Stimulated activated CD8-positive, alpha-beta memory T cell treated with anti-CD3 and anti-CD28 coated beads, Interleukin-15, amount 100 ng/mL, for 4 hours (primary cell): Measurements from ENCODE around the gene TTLL10.
"Not testable (repeated sequence)": the region's sequence is repeated elsewhere in the genome, so short reads cannot be mapped to it uniquely, and the experiment has no call there.

ENCODE experiments used
- DNase-seq, 2 donors: peaks; one replicate each; pipeline ENCODE4 v3.0.0-alpha.2; 2020; ENCODE audit warnings: low read depth in 2 of 2

The TTLL10 gene

DNA sequence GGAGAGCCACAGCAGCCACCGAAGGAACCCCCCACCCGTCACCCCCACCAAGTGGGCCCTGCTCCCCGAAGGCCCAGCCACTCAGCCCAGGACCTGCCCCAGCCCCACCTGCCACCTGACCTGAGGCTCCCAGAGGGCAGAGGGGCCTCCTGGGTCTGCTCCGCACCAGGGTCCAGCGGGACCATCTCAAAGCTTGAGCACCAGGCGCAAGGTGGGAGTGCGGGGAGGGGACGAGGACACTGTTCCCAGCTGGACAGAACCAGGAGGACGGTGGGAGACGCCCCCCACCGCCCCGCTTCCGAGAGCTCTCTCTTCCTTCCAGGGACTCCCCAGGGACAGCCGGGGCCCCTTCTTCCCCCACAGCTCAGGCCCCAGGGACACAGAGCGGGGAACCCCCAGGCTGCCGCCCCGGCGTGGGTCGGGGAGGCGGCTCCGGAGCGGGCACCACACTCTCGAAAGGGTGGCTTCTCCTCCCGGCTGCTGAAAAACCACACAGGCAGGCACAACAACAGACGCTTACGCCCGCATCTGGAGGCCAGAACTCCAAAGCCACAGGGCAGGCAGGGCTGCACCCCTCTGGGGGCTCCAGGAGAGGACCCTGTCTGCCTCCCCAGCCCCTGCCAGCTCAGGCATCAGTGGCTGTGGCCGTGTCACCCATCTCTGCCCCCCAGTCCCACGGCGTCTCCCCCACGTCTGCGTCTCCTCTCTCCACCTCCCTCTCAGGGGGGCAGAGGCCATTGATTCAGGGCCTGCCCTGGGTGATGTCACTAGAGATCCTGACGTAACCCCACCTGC lies 1.9 kb upstream of the TTLL10 start:
- no peak for DNase-seq

GRCh38 chr1:1173061-1173792 lies 453 bp upstream of the TTLL10 start:
- DNase-seq = no peak

- no peak for DNase-seq
These were observed 1.8 kb downstream of the TTLL10 start for GRCh38 chr1:1175221-1176062.

DNA sequence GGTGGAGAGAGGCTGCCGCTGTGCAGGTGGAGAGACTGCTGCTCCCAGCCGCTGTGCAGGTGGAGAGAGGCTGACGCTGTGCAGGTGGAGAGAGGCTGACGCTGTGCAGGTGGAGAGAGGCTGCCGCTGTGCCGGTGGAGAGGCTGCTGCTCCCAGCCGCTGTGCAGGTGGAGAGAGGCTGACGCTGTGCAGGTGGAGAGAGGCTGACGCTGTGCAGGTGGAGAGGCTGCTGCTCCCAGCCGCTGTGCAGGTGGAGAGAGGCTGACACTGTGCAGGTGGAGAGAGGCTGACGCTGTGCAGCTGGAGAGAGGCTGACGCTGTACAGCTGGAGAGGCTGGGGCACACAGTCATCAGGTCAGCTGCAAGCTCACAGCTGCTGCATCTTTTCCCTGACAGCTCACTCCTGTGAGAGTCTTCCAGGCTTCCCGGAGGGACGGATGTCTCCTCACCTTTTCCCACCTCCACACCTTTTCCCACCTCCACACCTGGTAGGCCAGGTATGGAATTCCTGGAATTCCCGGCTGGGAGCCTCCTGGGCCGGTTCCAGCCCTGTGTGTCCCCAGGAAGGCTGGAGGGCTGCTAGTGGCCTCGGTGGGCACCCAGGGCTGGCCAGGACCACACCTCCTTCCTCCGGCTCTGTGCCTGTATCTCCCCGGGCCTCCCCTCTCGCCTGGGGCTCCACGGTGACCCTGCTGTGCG lies 2.5 kb downstream of the TTLL10 start:
- not testable (repeated sequence) for DNase-seq

DNA sequence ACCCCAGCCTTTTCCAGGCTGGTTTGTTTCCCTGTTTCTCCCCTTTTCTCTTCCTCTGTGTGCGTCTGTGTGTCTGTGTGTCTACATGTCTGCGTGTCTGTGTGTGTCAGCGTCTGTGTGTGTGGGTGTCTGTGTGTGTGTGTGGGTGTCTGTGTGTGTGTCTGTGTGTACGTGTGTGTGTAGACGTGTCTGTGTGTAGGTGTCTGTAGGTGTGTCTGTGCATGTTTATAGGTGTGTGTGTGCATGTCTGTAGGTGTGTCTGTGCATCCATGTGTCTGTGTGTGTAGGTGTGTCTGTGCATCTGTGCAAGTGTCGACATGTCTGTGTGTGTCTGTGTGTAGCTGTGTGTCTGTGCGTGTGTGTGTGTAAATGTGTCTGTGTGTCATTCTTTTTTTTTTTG lies 3.3 kb downstream of the TTLL10 start:
- DNase-seq = no peak

GRCh38 chr1:1177452-1178206 lies 3.9 kb downstream of the TTLL10 start:
- DNase-seq = no peak

GRCh38 chr1:1178794-1179331 lies 5.2 kb downstream of the TTLL10 start:
- DNase-seq = no peak

DNA sequence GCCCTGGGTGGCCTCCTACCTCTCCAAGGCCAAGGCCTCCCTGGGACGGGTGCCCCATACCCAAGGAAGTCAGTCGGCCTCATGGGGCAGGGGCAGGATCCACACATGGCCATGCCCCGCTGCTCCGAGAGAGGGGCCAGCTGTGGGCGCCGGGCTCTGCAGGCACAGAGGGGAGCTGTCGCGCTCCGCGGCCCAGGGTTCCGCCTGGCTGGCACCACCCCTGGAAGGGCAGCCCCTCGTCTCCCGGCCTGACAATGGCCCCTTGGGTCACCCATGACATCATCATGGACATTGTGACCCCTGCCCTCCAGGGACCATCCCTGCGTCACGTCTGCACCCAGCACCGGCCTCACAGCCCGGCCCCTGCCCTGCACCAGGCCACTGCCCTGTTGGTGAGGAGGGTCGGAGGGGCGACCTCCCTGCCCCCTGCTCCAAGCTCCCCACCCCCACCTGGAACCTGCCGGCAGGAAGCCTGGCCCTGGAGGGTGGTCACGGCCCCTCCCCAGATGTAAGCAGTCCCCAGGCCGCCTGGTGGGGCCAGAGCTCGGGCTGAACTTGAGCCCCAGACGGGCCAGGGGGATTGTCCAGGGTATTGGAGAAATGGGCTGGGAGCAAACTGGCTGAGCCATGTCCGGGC lies 5.8 kb downstream of the TTLL10 start:
- no peak for DNase-seq

DNA sequence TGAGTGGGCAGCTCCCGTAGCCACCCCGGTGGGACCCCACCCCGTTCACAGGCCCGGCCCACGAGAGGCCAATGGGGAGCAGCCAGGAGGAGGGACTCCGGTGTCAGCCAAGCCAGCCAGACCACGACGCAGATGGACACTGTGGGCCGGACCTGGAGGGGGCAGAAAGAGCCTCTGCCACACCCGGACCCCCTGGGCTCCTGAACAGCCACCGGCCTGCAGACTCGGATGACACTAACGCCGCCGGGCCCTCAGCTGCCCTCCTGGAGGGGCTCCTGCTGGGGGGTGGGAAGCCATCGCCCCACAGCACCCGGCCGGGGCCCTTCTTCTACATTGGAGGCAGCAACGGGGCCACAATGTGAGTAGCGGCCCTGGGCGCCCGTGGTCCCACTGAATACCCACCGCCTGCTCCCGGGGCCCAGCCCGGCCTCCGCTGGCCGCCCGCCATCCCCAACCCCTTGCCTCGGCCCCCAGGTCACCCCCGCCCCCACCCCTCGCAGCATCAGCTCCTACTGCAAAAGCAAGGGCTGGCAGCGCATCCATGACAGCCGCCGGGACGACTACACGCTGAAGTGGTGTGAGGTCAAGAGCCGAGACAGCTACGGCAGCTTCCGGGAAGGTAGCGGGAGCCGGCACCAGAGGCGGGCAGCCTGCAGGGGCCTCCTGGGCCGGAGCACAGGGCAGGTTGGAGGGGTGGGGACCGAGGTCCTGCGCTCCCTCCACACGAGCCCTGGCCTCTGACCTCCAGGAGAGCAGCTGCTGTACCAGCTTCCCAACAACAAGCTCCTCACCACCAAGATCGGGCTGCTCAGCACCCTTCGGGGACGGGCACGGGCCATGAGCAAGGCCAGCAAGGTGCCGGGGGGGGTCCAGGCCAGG lies 6.5 kb downstream of the TTLL10 start:
- DNase-seq = no peak

DNA sequence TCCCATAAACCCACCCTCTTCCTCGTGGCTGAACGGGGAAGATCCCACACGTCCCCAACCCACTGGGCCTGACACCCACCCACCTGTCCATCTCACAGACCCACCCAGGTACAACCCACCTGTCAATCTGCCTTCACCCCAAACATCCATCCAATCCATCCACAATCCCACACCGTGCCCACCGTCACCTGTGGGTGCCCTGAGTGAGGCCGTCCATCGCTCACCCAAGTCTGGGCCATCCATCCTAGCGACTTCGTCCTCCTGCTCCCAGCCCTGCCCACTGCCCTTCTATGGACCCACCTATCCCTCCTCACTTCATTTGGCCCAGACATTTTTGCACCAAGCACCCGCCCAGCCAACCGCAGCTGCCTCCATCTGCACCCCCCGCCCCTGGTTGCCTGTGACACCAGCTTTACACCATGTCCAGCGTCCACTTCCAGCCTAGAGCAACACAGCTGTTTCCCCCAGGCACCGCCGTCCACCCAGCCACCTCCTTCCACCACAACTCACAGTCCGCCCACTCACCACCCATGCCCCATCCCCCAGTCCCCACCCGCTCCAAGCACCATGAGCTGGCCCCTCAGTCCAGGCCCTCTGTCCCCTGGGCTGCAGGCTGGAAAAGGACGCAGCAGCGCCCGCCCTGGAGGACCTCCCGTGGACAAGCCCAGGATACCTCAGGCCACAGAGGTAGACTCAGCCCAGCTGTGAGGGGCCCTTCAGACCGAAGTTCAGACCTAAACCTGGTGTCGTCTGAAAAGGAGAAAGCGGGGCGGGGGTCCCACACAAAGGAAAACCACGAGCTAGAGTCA lies 7.7 kb downstream of the TTLL10 start:
- no peak for DNase-seq

GRCh38 chr1:1181938-1182410 lies 8.3 kb downstream of the TTLL10 start:
- DNase-seq = no peak

DNA sequence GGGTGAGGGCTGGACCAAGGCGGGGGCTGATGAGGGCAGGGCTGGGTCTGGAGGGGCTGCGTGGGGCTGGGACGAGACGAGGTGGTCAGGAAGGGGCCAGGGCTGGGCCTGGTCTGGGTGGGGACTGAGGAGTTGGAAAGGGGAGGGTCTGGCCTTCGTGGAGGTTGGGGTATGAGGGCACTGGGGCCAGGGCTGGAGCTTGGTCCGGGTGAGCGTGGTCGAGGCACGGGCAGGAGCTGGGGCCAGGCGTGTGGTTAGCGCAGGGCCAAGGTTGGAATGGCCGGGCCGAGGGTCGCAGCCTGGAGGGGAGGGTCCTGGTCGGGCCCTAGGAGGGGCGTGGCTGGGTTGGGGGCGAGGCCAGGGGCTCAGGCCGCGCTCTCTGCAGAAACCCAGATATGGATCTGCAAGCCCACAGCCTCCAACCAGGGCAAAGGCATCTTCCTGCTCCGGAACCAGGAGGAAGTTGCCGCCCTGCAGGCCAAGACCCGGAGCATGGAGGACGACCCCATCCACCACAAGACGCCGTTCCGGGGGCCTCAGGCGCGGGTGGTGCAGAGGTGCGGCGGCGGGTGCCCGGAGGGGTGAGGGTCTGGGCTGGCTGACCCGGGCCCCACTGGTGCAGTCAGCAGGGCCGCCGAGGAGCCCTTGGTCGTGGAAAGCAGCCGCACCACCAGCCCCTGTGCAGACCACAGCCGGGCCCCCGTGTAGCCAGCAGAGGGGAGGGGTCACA lies 9.0 kb downstream of the TTLL10 start:
- no peak for DNase-seq

DNA sequence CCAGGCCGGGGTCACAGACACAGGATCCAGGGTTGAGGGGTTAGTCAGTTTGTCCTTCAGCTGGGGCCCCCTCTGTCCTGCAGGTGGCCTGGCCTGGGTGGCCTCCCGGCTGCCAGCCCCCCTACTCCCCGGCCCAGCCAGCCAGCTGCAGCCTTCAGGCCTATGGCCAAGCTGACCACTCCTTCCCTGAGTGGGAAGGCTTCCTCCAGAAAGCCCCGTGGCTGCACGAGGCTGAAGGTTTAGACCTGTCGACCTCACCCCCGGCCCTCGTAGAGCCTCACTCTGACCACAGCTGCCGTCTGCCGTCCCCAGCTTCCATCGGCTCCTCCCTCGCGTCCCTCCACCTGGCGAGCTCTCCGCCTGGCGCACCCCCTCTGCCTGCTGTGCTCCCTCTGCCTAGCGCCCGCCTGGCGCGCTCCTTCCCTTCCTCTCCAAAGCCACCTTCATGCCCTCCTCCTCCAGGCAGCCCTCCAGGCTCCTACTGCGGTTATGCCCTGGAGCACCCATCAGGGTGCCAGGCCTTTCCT lies 9.6 kb downstream of the TTLL10 start:
- DNase-seq = no peak

- DNase-seq = no peak
These were observed 10.4 kb downstream of the TTLL10 start for GRCh38 chr1:1183833-1184775.

GRCh38 chr1:1185101-1185765 lies 11.6 kb downstream of the TTLL10 start:
- DNase-seq = no peak

DNA sequence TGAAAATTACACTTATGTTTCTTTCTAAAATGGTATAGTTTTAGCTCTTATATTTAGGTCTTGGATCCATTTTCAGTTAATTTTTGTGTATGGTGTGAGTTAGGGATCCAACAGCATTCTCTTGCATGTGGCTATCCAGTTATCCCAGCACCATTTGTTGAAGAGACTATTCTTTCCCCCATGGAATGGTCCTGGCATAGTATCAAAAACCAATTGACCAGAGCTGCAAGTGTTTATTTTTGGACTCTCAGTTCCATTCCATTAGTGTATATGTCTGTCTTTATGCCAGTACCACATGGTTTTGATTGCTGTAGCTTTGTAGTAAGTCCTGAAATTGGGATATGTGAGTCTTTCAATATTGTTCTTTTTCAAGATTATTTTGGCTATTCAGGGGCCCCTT lies 14.3 kb downstream of the TTLL10 start:
- DNase-seq = no peak
